ENCODE data around the gene SIGLEC11. TPM values are rescaled to one million over a fixed set of nuclear protein-coding genes. Genes with fewer than 3 reads are reported as not detected.

Gene SIGLEC11
- total RNA-seq, 4 donors from 2014 or later: 1.2 to 3.2 TPM; not detected in 2

DNA sequence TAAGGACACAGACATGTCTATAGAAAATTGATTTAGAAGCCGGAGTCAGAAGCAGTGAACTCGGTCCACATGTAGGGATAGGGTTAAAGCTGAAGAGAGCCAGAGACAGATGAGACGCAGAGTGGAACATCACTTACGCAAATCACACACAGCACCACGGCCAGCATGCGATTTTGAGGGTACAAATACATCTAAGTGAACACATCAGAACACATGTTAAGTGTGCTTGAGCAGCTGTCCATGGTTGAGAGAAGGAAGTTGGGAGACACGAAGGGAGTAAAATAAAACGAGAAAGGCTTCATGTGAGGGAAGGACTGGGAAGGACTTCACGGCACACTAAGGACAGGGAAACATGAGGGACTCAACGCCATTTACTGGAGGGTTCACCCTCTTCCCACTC is 25.4 kb upstream of the SIGLEC11 start:
- no peaks in the 10 kb centered on the region for H3K27me3 ChIP-seq
- intact Hi-C loops (cut with DNase I; ENCODE audit: low total_unique reads): no loop called here
- H3K27ac ChIP-seq: no peak overlapping the region
- no peaks in the 10 kb centered on the region for H3K9me3 ChIP-seq
- in situ Hi-C loops (cut with MboI; ENCODE audit: low pct_ligation_motif_present in 1 of 4, low pct_unique_long_range_greater_than_20kb in 1 of 4, low sequenced_read_pairs in 3 of 4): loop anchor here in 2 of 4 donors (10.0 kb wide), 1 partner anchor 52 kb away; no protein-coding TSS in a partner anchor
- DNase-seq: no peak
- peaks cover 0 to 18% (median 6%) of the 10 kb centered on the region in 4 donors for H3K36me3 ChIP-seq
- no peak overlapping the region for H3K4me3 ChIP-seq
- WGBS, 2 donors (ENCODE audit: low coverage in 1 of 2): 91 to 93% methylated on average over 7 to 10 of the region's 10 CpGs
- TF ChIP-seq POLR2AphosphoS5 (IDR thresholded peaks at IDR 0.05): no peak
- TF ChIP-seq EP300 (IDR thresholded peaks at IDR 0.05; ENCODE audit: low read depth): no peak
- TF ChIP-seq POLR2A (IDR thresholded peaks at IDR 0.05): no peak
- TF ChIP-seq, protein P1, sequence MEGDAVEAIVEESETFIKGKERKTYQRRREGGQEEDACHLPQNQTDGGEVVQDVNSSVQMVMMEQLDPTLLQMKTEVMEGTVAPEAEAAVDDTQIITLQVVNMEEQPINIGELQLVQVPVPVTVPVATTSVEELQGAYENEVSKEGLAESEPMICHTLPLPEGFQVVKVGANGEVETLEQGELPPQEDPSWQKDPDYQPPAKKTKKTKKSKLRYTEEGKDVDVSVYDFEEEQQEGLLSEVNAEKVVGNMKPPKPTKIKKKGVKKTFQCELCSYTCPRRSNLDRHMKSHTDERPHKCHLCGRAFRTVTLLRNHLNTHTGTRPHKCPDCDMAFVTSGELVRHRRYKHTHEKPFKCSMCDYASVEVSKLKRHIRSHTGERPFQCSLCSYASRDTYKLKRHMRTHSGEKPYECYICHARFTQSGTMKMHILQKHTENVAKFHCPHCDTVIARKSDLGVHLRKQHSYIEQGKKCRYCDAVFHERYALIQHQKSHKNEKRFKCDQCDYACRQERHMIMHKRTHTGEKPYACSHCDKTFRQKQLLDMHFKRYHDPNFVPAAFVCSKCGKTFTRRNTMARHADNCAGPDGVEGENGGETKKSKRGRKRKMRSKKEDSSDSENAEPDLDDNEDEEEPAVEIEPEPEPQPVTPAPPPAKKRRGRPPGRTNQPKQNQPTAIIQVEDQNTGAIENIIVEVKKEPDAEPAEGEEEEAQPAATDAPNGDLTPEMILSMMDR (IDR thresholded peaks at IDR 0.05): no peak
- no peaks in the 10 kb centered on the region for H3K4me1 ChIP-seq

DNA sequence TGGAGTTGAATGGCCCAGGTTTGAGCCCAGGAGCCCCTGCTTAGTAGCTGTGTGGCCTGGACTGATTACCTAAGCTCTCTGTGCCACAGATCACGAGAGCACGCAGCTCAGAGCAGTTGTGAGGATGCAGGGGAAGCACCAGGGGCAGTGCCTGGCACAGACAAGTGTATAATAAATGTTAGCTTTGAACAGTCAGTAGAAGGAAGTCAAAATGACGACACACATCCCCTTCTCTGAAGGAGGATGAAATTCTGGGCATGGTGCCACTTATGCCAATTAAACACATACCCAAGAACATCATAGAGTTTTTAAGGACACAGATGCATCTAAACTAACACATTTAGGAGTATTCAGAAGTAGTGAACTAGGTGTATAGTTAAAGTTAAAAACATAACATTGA is 24.9 kb upstream of the SIGLEC11 start:
- H3K27me3 ChIP-seq: no peaks in the 10 kb centered on the region
- in situ Hi-C loops (cut with MboI; ENCODE audit: low pct_ligation_motif_present in 1 of 4, low pct_unique_long_range_greater_than_20kb in 1 of 4, low sequenced_read_pairs in 3 of 4) (loop anchor here in 2 of 4 donors (10.0 kb wide), 1 partner anchor 51 kb away; no protein-coding TSS in a partner anchor), intact Hi-C loops (cut with DNase I; ENCODE audit: low total_unique reads) (no loop called here)
- DNase-seq: no peak
- no peaks in the 10 kb centered on the region for H3K9me3 ChIP-seq
- TF ChIP-seq, protein P1 (IDR thresholded peaks at IDR 0.05): no peak
- TF ChIP-seq POLR2A (IDR thresholded peaks at IDR 0.05) (no peak), POLR2AphosphoS5 (IDR thresholded peaks at IDR 0.05) (no peak), EP300 (IDR thresholded peaks at IDR 0.05; ENCODE audit: low read depth) (no peak)
- no peak overlapping the region for H3K27ac ChIP-seq
- WGBS, 2 donors (ENCODE audit: low coverage in 1 of 2): 82% methylated on average over 3 of the region's 3 CpGs; no CpG with 5 or more reads in 1 of the 2 donors
- H3K4me3 ChIP-seq: no peak overlapping the region
- H3K36me3 ChIP-seq: peaks cover 0 to 13% (median 3%) of the 10 kb centered on the region in 4 donors
- H3K4me1 ChIP-seq: no peaks in the 10 kb centered on the region

DNA sequence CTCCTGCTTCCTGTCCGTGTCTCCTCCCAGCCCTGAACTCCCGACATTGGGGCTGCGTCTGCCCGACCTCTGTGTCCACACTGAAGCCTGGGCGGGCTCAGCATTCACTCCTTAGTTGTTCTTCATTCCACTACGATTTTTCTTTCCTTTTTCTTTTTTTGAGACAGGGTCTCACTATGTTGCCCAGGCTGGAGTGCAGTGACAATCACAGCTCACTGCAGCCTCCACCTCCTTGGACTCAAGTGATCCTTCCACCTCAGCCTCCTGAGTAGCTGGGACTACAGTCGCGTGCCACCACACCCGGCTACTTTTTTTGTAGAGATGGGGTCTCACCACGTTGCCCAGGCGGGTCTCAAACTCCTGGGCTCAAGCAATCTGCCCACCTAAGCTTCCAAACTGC is 23.5 kb upstream of the SIGLEC11 start:
- Histone ChIP-seq H3K27ac (no peak overlapping the region), H3K27me3 (no peaks in the 10 kb centered on the region), H3K9me3 (no peaks in the 10 kb centered on the region), H3K4me3 (no peak overlapping the region), H3K4me1 (no peaks in the 10 kb centered on the region), H3K36me3 (peaks cover 0 to 6% (median 1%) of the 10 kb centered on the region in 4 donors)
- intact Hi-C loops (cut with DNase I; ENCODE audit: low total_unique reads) (loop anchor here (5.0 kb wide), 1 partner anchor 47 kb away; no protein-coding TSS in a partner anchor), in situ Hi-C loops (cut with MboI; ENCODE audit: low pct_ligation_motif_present in 1 of 4, low pct_unique_long_range_greater_than_20kb in 1 of 4, low sequenced_read_pairs in 3 of 4) (loop anchor here in 3 of 4 donors (5.0 to 10.0 kb wide), 2 partner anchors 47 to 50 kb away; no protein-coding TSS in a partner anchor)
- DNase-seq: no peak
- WGBS, 2 donors (ENCODE audit: low coverage in 1 of 2): 95% methylated on average over 11 of the region's 11 CpGs; no CpG with 5 or more reads in 1 of the 2 donors
- TF ChIP-seq EP300 (IDR thresholded peaks at IDR 0.05; ENCODE audit: low read depth): no peak
- TF ChIP-seq POLR2AphosphoS5 (IDR thresholded peaks at IDR 0.05): no peak
- no peak for TF ChIP-seq POLR2A (IDR thresholded peaks at IDR 0.05)
- TF ChIP-seq, protein P1 (IDR thresholded peaks at IDR 0.05): no peak

DNA sequence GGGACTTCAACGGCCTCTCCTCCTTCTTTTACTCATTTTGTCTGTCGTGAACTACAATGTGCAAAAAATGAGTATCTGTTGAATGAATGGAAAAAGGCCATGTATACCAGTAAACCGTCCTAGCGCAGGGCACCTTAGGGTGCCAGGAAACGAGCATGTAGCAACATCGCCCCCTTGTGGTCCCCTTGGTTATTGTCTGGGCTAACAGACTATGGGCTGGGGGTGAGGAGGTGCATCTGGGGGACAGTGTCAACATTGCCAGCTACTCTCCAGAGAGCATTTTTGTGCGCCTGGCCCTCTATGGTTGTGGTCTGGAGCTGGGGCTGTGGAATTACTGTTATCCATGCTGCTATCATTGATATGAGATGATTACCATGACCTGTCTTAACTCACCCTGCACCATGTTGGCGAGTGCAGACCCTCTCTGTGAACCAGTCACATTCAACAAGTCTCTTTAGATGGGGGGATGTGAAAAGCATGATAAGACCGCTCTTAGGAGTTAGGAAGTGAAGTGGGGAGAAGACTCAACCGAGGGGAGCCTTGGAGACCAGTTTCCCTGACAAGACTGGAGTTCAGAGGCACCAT is 22.8 kb upstream of the SIGLEC11 start:
- no peak overlapping the region for H3K4me3 ChIP-seq
- no peaks in the 10 kb centered on the region for H3K27me3 ChIP-seq
- no peak for TF ChIP-seq POLR2A (IDR thresholded peaks at IDR 0.05)
- TF ChIP-seq POLR2AphosphoS5 (IDR thresholded peaks at IDR 0.05): no peak
- TF ChIP-seq, protein P1 (IDR thresholded peaks at IDR 0.05): peak; percentile 84 to 90 (median 90)
- TF ChIP-seq EP300 (IDR thresholded peaks at IDR 0.05; ENCODE audit: low read depth): no peak
- H3K36me3 ChIP-seq: peaks cover 0 to 6% (median 3%) of the 10 kb centered on the region in 4 donors
- 48% methylated on average over 10 of the region's 10 CpGs; no CpG with 5 or more reads in 1 of the 2 donors for WGBS, 2 donors (ENCODE audit: low coverage in 1 of 2)
- H3K9me3 ChIP-seq: no peaks in the 10 kb centered on the region
- peak; percentile 68 for DNase-seq
- H3K4me1 ChIP-seq: no peaks in the 10 kb centered on the region
- intact Hi-C loops (cut with DNase I; ENCODE audit: low total_unique reads): loop anchor here (5.0 kb wide), 1 partner anchor 46 kb away; no protein-coding TSS in a partner anchor
- no peak overlapping the region for H3K27ac ChIP-seq
- in situ Hi-C loops (cut with MboI; ENCODE audit: low pct_ligation_motif_present in 1 of 4, low pct_unique_long_range_greater_than_20kb in 1 of 4, low sequenced_read_pairs in 3 of 4): loop anchor here in 3 of 4 donors (5.0 to 10.0 kb wide), 2 partner anchors 46 to 49 kb away; no protein-coding TSS in a partner anchor
